ENCODE data around the gene NAXE.
"Not testable (repeated sequence)": the region's sequence is repeated elsewhere in the genome, so short reads cannot be mapped to it uniquely, and the experiment has no call there.

The NAXE gene

DNA sequence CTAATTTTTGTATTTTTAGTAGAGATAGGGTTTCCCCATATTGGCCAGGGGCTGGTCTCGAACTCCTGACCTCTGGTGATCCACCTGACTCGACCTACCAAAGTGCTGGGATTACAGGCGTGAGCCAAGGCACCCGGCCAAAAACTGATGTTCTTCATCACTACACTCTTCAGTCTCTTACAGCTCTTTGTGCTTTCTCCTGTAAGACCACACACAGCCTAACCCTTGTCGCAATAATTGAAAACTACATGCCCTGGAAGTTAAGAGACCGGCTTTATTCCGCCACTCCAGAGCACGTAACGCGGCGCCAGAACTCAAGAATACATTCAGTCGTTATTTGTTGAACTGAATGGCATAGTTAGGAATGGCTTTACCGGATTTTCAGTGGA is 9.2 kb downstream of the NAXE start:
- TF ChIP-seq, protein P1, sequence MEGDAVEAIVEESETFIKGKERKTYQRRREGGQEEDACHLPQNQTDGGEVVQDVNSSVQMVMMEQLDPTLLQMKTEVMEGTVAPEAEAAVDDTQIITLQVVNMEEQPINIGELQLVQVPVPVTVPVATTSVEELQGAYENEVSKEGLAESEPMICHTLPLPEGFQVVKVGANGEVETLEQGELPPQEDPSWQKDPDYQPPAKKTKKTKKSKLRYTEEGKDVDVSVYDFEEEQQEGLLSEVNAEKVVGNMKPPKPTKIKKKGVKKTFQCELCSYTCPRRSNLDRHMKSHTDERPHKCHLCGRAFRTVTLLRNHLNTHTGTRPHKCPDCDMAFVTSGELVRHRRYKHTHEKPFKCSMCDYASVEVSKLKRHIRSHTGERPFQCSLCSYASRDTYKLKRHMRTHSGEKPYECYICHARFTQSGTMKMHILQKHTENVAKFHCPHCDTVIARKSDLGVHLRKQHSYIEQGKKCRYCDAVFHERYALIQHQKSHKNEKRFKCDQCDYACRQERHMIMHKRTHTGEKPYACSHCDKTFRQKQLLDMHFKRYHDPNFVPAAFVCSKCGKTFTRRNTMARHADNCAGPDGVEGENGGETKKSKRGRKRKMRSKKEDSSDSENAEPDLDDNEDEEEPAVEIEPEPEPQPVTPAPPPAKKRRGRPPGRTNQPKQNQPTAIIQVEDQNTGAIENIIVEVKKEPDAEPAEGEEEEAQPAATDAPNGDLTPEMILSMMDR (IDR thresholded peaks at IDR 0.05; ENCODE audit: control extremely low read depth, extremely low read depth, low read depth, missing control alignments) = no peak
- POLR2A ChIA-PET = interaction anchor here (0.8 kb wide), 1 partner anchor 100 kb away, joined by 3 read pairs; the partner anchor contains the start of gene MEF2D
- CTCF ChIA-PET = interaction anchor here (0.9 to 3.3 kb wide), 13 partner anchors 8 to 215 kb away, joined by 3 to 14 read pairs (median 4); partner anchors contain the start of genes HAPLN2 and NAXE
- DNase-seq (ENCODE audit: extremely low spot score) = no peak

DNA sequence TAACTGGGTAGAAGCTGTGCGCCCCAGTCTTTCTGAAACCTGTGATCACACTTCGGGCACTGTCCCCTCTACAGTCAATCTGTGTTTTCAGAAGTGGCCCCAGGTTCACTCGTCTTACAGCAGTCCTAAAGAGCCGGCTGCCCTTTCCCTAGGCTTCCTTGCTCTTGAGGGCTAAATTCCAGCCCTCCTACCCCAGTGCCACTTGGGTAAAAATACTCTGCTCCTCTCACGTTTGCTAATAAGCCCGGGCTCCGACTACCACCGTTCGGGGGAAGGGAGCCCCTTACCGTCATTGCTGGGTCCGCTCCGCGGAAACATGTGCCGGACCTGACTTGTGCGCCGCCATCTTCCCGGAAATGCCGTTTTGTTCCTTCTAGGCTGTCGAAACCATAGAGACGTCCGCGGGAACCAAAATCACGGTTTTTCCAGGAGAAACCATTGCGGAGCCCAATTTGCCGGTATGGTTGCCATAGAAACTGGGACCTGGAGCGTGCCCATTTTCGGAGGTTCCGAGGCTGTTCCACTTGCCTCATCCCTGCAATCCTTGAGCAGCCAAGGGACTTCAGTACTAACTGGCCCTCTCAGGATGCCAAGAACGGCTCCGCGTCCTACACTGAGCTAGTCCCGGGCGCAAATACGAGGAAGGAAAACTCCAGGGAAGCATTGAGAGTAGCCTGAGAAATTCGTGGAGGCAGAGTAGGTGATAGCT is 9.7 kb downstream of the NAXE start, which contains the start of gene GPATCH4:
Gene GPATCH4, minus strand, starts transcription at position 358 of the 709 bp plus-strand sequence.
- ChIA-PET POLR2A (interaction anchor here (0.7 to 0.8 kb wide), 2 partner anchors 100 to 144 kb away, joined by 3 read pairs; partner anchors contain the start of gene MEF2D), CTCF (interaction anchor here (0.7 to 3.3 kb wide), 13 partner anchors 10 to 215 kb away, joined by 3 to 14 read pairs (median 4); partner anchors contain the start of genes HAPLN2 and NAXE)
- TF ChIP-seq, protein P1 (IDR thresholded peaks at IDR 0.05; ENCODE audit: control extremely low read depth, extremely low read depth, low read depth, missing control alignments) = no peak
- peak; percentile 78 for DNase-seq (ENCODE audit: extremely low spot score)

DNA sequence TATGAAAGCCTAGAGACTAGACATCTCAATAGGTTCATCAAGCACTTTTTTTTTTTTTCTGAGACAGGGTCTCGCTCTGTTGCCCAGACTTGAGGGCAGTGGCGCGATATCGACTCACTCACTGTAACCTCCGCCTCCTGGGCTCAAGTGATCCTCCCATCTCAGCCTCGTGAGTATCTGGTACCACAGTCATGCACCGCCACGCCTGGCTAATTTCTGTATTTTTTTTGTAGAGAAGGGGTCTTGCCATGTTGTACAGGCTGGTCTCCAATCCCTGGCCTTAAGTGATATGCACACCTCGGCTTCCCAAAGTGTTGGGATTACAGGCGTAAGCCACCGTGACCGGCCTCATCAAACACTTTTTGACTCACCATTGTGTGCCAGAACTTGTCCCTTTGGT is 10.3 kb downstream of the NAXE start:
- ChIA-PET POLR2A (interaction anchor here (0.7 kb wide), 1 partner anchor 144 kb away, joined by 3 read pairs; no protein-coding TSS in a partner anchor), CTCF (interaction anchor here (0.7 to 3.3 kb wide), 10 partner anchors 10 to 124 kb away, joined by 3 to 14 read pairs (median 4); partner anchors contain the start of genes HAPLN2 and NAXE)
- TF ChIP-seq, protein P1 (IDR thresholded peaks at IDR 0.05; ENCODE audit: control extremely low read depth, extremely low read depth, low read depth, missing control alignments) = no peak
- DNase-seq (ENCODE audit: extremely low spot score) = no peak

DNA sequence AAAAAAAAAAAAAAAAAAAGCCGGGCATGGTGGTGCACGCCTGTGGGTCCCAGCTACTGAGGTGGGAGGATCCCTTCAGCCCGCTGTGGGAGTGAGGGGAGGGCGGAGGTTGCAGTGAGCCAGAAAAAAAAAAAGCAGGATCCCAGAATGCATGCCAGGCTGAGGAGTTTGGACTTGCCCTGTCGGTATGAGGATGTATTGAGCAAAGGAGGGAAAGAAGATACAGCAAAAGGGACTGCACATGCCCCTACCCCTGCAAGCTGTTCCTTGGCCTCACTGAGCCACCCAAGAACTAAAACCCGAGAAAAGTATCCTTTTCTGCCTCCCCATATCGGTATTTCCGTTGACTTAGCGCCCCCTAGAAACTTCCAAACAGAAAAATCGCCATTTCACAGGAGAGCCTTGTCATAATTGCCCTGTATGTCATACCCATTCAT is 11.0 kb downstream of the NAXE start:
- TF ChIP-seq, protein P1 (IDR thresholded peaks at IDR 0.05; ENCODE audit: control extremely low read depth, extremely low read depth, low read depth, missing control alignments) = peak; percentile 33
- ChIA-PET POLR2A (interaction anchor here (0.6 kb wide), 1 partner anchor 385 kb away, joined by 5 read pairs; no protein-coding TSS in a partner anchor), CTCF (interaction anchor here (1.2 to 3.3 kb wide), 8 partner anchors 8 to 122 kb away, joined by 3 to 14 read pairs (median 4); partner anchors contain the start of genes HAPLN2 and NAXE)
- no peak for DNase-seq (ENCODE audit: extremely low spot score)

DNA sequence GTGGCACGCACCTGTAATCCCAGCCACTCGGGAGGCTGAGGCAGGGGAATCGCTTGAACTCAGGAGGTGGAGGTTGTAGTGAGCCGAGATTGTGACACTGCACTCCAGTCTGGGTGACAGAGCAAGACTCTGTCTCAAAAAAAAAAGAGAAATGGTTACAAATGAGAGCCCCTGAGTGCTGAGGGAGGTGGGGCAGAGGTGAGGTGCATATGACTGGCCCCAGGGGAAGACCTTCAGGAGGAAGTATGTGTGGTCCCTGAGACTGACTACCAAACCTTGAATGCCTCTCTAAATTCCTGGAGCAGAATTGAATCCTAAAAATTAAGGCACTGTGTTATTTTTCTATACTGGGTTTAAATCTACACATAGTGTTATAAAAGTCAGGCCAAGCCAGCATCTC is 15.8 kb downstream of the NAXE start:
- POLR2A ChIA-PET; CTCF ChIA-PET; DNase-seq (ENCODE audit: extremely low spot score): not testable (repeated sequence)

DNA sequence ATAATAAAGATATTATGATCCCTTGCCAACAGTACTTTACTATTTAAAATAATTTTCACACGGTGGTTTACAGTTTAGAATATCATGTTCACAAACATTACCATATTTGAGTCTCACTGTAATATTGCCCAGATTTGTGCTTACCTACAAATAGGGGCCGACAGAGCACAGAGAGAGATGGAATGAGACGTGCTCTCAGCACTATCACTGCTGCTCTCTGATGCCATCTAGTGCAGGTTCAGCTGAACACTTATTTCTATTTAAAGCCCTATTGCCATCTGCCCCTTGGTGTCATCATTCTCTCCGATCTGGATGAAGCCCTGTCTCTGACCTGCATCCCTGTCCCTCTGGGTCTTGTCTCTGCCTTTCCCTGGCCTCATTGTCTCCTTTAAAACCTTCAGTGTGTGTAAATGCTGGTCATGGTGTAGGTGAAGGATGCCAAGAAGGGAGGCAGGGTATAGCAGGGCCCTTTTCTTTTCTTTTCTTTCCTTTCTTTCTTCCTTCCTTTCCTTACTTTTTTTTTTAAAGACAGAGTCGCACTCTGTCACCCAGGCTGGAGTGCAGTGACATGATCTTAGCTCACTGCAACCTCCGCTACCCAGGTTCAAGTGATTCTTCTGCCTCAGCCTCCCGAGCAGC is 16.6 kb downstream of the NAXE start:
- POLR2A ChIA-PET = no interaction called here
- TF ChIP-seq, protein P1 (IDR thresholded peaks at IDR 0.05; ENCODE audit: control extremely low read depth, extremely low read depth, low read depth, missing control alignments) = peak; percentile 74
- DNase-seq (ENCODE audit: extremely low spot score) = peak; percentile 70

More for the DNA sequence above, 16.6 kb downstream of the NAXE start:
- CTCF ChIA-PET = interaction anchor here (0.6 to 2.9 kb wide), 45 partner anchors 8 to 263 kb away, joined by 3 to 33 read pairs (median 5); partner anchors contain the start of genes HAPLN2, IQGAP3, NAXE and TTC24
